Measurements from ENCODE around the gene NOP10. TPM values are rescaled to one million over a fixed set of nuclear protein-coding genes. Genes with fewer than 3 reads are reported as not detected.
"Not testable (repeated sequence)": the region's sequence is repeated elsewhere in the genome, so short reads cannot be mapped to it uniquely, and the experiment has no call there.

Gene NOP10
- total RNA-seq, 4 donors from 2014 or later: 62.6 to 164 (median 142) TPM

GRCh38 chr15:34349769-34350168 lies 6.8 kb upstream of the NOP10 start:
- TF ChIP-seq POLR2A (IDR thresholded peaks at IDR 0.05): no peak
- TF ChIP-seq CTCF (IDR thresholded peaks at IDR 0.05): no peak
- 85% methylated on average over 4 of the region's 4 CpGs for WGBS, 2 donors
- no peaks in the 10 kb centered on the region for H3K27me3 ChIP-seq
- DNase-seq: no peak
- H3K27ac ChIP-seq: no peak overlapping the region
- no peak overlapping the region for H3K4me3 ChIP-seq (replicated peaks in 1 of 3)
- H3K9me3 ChIP-seq: no peaks in the 10 kb centered on the region
- no peaks in the 10 kb centered on the region for H3K4me1 ChIP-seq
- H3K36me3 ChIP-seq: no peaks in the 10 kb centered on the region
- intact Hi-C loops (cut with DNase I): loop anchor here (10.0 kb wide), 1 partner anchor 115 kb away; no protein-coding TSS in a partner anchor

- H3K4me1 ChIP-seq: no peaks in the 10 kb centered on the region
- H3K9me3 ChIP-seq: no peaks in the 10 kb centered on the region
- no peak for TF ChIP-seq CTCF (IDR thresholded peaks at IDR 0.05)
- no peak for TF ChIP-seq POLR2A (IDR thresholded peaks at IDR 0.05)
- WGBS, 2 donors: 38 to 43% methylated on average over 1 of the region's 1 CpG
- no peak overlapping the region for H3K27ac ChIP-seq
- no peaks in the 10 kb centered on the region for H3K36me3 ChIP-seq
- H3K4me3 ChIP-seq (replicated peaks in 1 of 3): no peak overlapping the region
- DNase-seq: no peak
- intact Hi-C loops (cut with DNase I): loop anchor here (10.0 kb wide), 1 partner anchor 114 kb away; no protein-coding TSS in a partner anchor
- H3K27me3 ChIP-seq: no peaks in the 10 kb centered on the region
Measured at GRCh38 chr15:34348735-34349300, 5.9 kb upstream of the NOP10 start.

GRCh38 chr15:34347951-34348638 lies 5.2 kb upstream of the NOP10 start:
- no peak for TF ChIP-seq CTCF (IDR thresholded peaks at IDR 0.05)
- no peak for TF ChIP-seq POLR2A (IDR thresholded peaks at IDR 0.05)

GRCh38 chr15:34342213-34342736 lies 661 bp downstream of the NOP10 start:
- WGBS, 2 donors: 41 to 42% methylated on average over 26 of the region's 26 CpGs
- Histone ChIP-seq H3K27ac (peak overlapping the region; percentile 76 to 83 (median 80)), H3K4me1 (peaks cover 6 to 18% of the 10 kb centered on the region in 2 donors), H3K36me3 (peaks cover 0 to 11% of the 10 kb centered on the region in 2 donors), H3K4me3 (replicated peaks in 1 of 3) (peak overlapping the region; percentile 46 to 89 (median 53))
- H3K9me3 ChIP-seq, H3K27me3 ChIP-seq: not testable (repeated sequence)
- intact Hi-C loops (cut with DNase I): loop anchor here (10.0 kb wide), 1 partner anchor 107 kb away; no protein-coding TSS in a partner anchor
- DNase-seq: peak in 1 of 2 donors; percentile 7

More at GRCh38 chr15:34347951-34348638, 5.2 kb upstream of the NOP10 start:
- Histone ChIP-seq H3K36me3 (no peaks in the 10 kb centered on the region), H3K9me3 (no peaks in the 10 kb centered on the region), H3K4me3 (replicated peaks in 1 of 3) (no peak overlapping the region), H3K27me3 (no peaks in the 10 kb centered on the region), H3K27ac (no peak overlapping the region), H3K4me1 (no peaks in the 10 kb centered on the region)
- 81 to 82% methylated on average over 12 to 13 of the region's 13 CpGs for WGBS, 2 donors
- intact Hi-C loops (cut with DNase I): loop anchor here (10.0 kb wide), 1 partner anchor 113 kb away; no protein-coding TSS in a partner anchor
- no peak for DNase-seq

GRCh38 chr15:34341381-34342212 lies 1.3 kb downstream of the NOP10 start:
- Histone ChIP-seq H3K4me1 (peaks cover 10 to 23% of the 10 kb centered on the region in 2 donors), H3K36me3 (peaks cover 0 to 11% of the 10 kb centered on the region in 2 donors), H3K9me3 (no peaks in the 10 kb centered on the region), H3K4me3 (replicated peaks in 1 of 3) (peak overlapping the region in 1 of 3 donors; percentile 46), H3K27me3 (no peaks in the 10 kb centered on the region), H3K27ac (no peak overlapping the region)
- 95 to 97% methylated on average over 15 of the region's 15 CpGs for WGBS, 2 donors
- intact Hi-C loops (cut with DNase I): loop anchor here (10.0 kb wide), 1 partner anchor 107 kb away; no protein-coding TSS in a partner anchor
- DNase-seq: no peak
- TF ChIP-seq POLR2A (IDR thresholded peaks at IDR 0.05): no peak
- no peak for TF ChIP-seq CTCF (IDR thresholded peaks at IDR 0.05)
